DMS 273 (cell line): ENCODE results near the gene MICAL3.
"Not testable (repeated sequence)": the region's sequence is repeated elsewhere in the genome, so short reads cannot be mapped to it uniquely, and the experiment has no call there.

Experiments used
- DNase-seq: peaks from one replicate; lab custom pipeline; 2025; ENCODE audit not compliant: unreplicated experiment; lab: John Stamatoyannopoulos, UW

MICAL3 gene

GRCh38 chr22:17772958-17773605 is 251.3 kb downstream of the MICAL3 start:
- DNase-seq = no peak

- DNase-seq = peak; percentile 40
Measured at GRCh38 chr22:17772249-17772957, 252.0 kb downstream of the MICAL3 start.

GRCh38 chr22:17770180-17771077 is 253.9 kb downstream of the MICAL3 start:
- no peak for DNase-seq

- peak; percentile 27 for DNase-seq
Measured at GRCh38 chr22:17769716-17770082, 254.7 kb downstream of the MICAL3 start.

- DNase-seq = no peak
Measured at GRCh38 chr22:17769013-17769715, 255.2 kb downstream of the MICAL3 start.

- DNase-seq = no peak
Measured at GRCh38 chr22:17767233-17768065, 256.9 kb downstream of the MICAL3 start.

- DNase-seq = not testable (repeated sequence)
Measured at GRCh38 chr22:17764852-17765251, 259.5 kb downstream of the MICAL3 start.

- DNase-seq = no peak
Measured at GRCh38 chr22:17764036-17764435, 260.3 kb downstream of the MICAL3 start.

- DNase-seq = not testable (repeated sequence)
Measured at GRCh38 chr22:17763442-17763841, 260.9 kb downstream of the MICAL3 start.

GRCh38 chr22:17761138-17761488 is 263.2 kb downstream of the MICAL3 start:
- no peak for DNase-seq

- peak; percentile 27 for DNase-seq
Measured at GRCh38 chr22:17754233-17754925, 270.0 kb downstream of the MICAL3 start.

GRCh38 chr22:17753401-17753989 is 270.9 kb downstream of the MICAL3 start:
- DNase-seq = no peak

GRCh38 chr22:17751596-17751995 is 272.8 kb downstream of the MICAL3 start:
- no peak for DNase-seq

GRCh38 chr22:17749605-17750395 is 274.6 kb downstream of the MICAL3 start:
- no peak for DNase-seq

- DNase-seq = no peak
Measured at GRCh38 chr22:17748555-17749353, 275.6 kb downstream of the MICAL3 start.

- DNase-seq = no peak
Measured at GRCh38 chr22:17746916-17747315, 277.4 kb downstream of the MICAL3 start.

GRCh38 chr22:17744430-17744829 is 279.9 kb downstream of the MICAL3 start:
- no peak for DNase-seq
